DND-41 (cell line): ENCODE measurements around the gene ZNF582.
A peak's percentile ranks its signal among the peaks of the same experiment; 100 is the strongest.
"Not testable (repeated sequence)": the region's sequence is repeated elsewhere in the genome, so short reads cannot be mapped to it uniquely, and the experiment has no call there.

Experiments
- ATAC-seq: fragments of 200-7000 bp; cut with Tn5 transposase; 3 replicates; pipeline ENCODE4 v1.9.1; 2021; ENCODE audit warnings: low read depth; ENCODE audit not compliant: insufficient read depth
- DNase-seq: peaks from one replicate; pipeline ENCODE4 v3.0.0-alpha.2; 2020
- H2AFZ ChIP-seq: 2 replicates; pipeline ENCODE4 v1.6.0; 2012; ENCODE audit warnings: low read depth, low read length
- H3K27ac ChIP-seq: 2 replicates; pipeline ENCODE4 v1.5.1; 2012; ENCODE audit warnings: low read length, inconsistent platforms
- H3K27me3 ChIP-seq: fragments of 200-600 bp; sonication (generic); 2 replicates; pipeline ENCODE4 v1.6.0; 2012; ENCODE audit warnings: low read length, mild to moderate bottlenecking, inconsistent platforms; ENCODE audit not compliant: insufficient read depth, poor library complexity
- H3K36me3 ChIP-seq: 2 replicates; pipeline ENCODE4 v1.5.1; 2012; ENCODE audit warnings: low read length, inconsistent platforms; ENCODE audit not compliant: insufficient read depth
- H3K4me1 ChIP-seq: 2 replicates; pipeline ENCODE4 v1.5.1; 2012; ENCODE audit warnings: mild to moderate bottlenecking, low read length; ENCODE audit not compliant: insufficient read depth
- H3K4me2 ChIP-seq: 2 replicates; pipeline ENCODE4 v1.6.0; 2012; ENCODE audit warnings: mild to moderate bottlenecking, moderate library complexity, low read length, inconsistent platforms; ENCODE audit not compliant: insufficient read depth
- H3K4me3 ChIP-seq, 2 experiments: fragments of 200-600 bp in 1 of 2; shearing (Covaris generic) in 1 of 2; 2 replicates each; pipeline ENCODE4 v1.5.1; 2012 to 2016; ENCODE audit warnings: inconsistent platforms in 2 of 2, low read length in 2 of 2, mild to moderate bottlenecking in 2 of 2, low read depth in 1 of 2, moderate library complexity in 1 of 2
- H3K79me2 ChIP-seq: 2 replicates; pipeline ENCODE4 v1.6.0; 2012; ENCODE audit warnings: low read length, inconsistent platforms; ENCODE audit not compliant: insufficient read depth
- H3K9ac ChIP-seq: 2 replicates; pipeline ENCODE4 v1.6.0; 2012; ENCODE audit warnings: low read depth, mild to moderate bottlenecking, inconsistent platforms, low read length, moderate library complexity
- H3K9me3 ChIP-seq: 2 replicates; pipeline ENCODE4 v1.5.1; 2012; ENCODE audit warnings: low read length, moderate library complexity, mild to moderate bottlenecking, inconsistent platforms; ENCODE audit not compliant: insufficient read depth, severe bottlenecking
- H4K20me1 ChIP-seq: 2 replicates; pipeline ENCODE4 v1.6.0; 2012; ENCODE audit warnings: low read length; ENCODE audit not compliant: insufficient read depth
- EZH2 ChIP-seq: IDR thresholded peaks from 3 replicates; pipeline ENCODE4 v1.6.1; 2012; ENCODE audit warnings: borderline replicate concordance, low read depth, mild to moderate bottlenecking, moderate library complexity, low read length, inconsistent platforms; ENCODE audit not compliant: severe bottlenecking
- TF ChIP-seq, protein P1 (sequence below): IDR thresholded peaks from 2 replicates; pipeline ENCODE4 v1.5.1; 2012; ENCODE audit warnings: borderline replicate concordance, low read length, moderate library complexity, mild to moderate bottlenecking; ENCODE audit not compliant: poor library complexity, severe bottlenecking; ENCODE audit errors: extremely low read depth

ZNF582 gene

DNA sequence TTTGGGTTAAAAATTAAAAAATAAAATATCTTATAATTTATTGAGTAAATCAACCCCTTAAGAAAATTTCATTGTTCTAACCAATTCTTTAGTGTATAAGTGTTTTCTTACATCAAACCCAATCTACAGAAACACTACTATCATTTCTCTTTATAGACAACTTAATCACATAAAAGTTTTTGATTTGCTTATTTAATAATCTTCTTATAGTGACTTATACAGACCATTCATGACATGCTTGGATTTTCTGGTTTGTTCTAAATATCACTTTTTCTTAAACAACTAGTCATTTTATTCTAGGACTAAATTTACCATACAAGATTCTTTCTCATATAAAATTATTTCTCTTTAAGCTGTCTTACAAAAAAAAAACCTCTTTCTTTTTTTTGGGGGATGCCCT, 51.4 kb downstream of the ZNF582 start:
- Histone ChIP-seq H3K9ac (no peak overlapping the region), H3K4me2 (no peak overlapping the region), H3K4me3 (no peak overlapping the region), H3K27me3 (no peaks in the 10 kb centered on the region), H4K20me1 (no peaks in the 10 kb centered on the region), H2AFZ (no peak overlapping the region), H3K36me3 (no peaks in the 10 kb centered on the region), H3K27ac (no peak overlapping the region), H3K79me2 (no peaks in the 10 kb centered on the region), H3K4me1 (no peaks in the 10 kb centered on the region), H3K9me3 (peaks cover 17% of the 10 kb centered on the region)
- TF ChIP-seq, protein P1, sequence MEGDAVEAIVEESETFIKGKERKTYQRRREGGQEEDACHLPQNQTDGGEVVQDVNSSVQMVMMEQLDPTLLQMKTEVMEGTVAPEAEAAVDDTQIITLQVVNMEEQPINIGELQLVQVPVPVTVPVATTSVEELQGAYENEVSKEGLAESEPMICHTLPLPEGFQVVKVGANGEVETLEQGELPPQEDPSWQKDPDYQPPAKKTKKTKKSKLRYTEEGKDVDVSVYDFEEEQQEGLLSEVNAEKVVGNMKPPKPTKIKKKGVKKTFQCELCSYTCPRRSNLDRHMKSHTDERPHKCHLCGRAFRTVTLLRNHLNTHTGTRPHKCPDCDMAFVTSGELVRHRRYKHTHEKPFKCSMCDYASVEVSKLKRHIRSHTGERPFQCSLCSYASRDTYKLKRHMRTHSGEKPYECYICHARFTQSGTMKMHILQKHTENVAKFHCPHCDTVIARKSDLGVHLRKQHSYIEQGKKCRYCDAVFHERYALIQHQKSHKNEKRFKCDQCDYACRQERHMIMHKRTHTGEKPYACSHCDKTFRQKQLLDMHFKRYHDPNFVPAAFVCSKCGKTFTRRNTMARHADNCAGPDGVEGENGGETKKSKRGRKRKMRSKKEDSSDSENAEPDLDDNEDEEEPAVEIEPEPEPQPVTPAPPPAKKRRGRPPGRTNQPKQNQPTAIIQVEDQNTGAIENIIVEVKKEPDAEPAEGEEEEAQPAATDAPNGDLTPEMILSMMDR: no peak
- TF ChIP-seq EZH2: no peak
- DNase-seq (no peak), ATAC-seq (no peak)

DNA sequence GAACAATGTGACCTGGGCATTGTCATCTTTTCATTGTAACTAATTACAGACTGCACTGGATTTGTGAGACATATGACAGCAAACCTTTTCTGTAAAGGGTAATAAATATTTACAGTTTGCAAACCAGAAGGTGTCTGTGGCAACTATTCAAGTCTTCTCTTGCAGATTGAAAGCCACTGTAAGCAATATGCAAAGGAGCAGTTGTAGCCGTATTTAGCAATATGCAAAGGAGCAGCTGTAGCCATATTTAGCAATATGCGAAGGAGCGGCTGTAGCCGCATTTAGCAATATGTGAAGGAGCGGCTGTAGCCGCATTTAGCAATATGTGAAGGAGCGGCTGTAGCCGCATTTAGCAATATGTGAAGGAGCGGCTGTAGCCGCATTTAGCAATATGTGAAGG, 54.3 kb downstream of the ZNF582 start:
- H3K27me3 ChIP-seq, ATAC-seq, H3K36me3 ChIP-seq, H3K4me1 ChIP-seq, H3K27ac ChIP-seq, H4K20me1 ChIP-seq, H3K4me2 ChIP-seq, H3K79me2 ChIP-seq, H2AFZ ChIP-seq, H3K9ac ChIP-seq, DNase-seq, H3K4me3 ChIP-seq: not testable (repeated sequence)
- H3K9me3 ChIP-seq: peaks cover 17% of the 10 kb centered on the region

GRCh38 chr19:56337077-56337476, 56.3 kb downstream of the ZNF582 start:
- H3K36me3 ChIP-seq, H2AFZ ChIP-seq, H4K20me1 ChIP-seq, H3K79me2 ChIP-seq, H3K4me1 ChIP-seq, DNase-seq, ATAC-seq, H3K9ac ChIP-seq, H3K27ac ChIP-seq, H3K4me2 ChIP-seq, H3K27me3 ChIP-seq, H3K4me3 ChIP-seq: not testable (repeated sequence)
- H3K9me3 ChIP-seq: peaks cover 14% of the 10 kb centered on the region

- H3K27ac ChIP-seq, DNase-seq, H3K27me3 ChIP-seq, ATAC-seq, H3K36me3 ChIP-seq, H3K4me1 ChIP-seq, H3K9me3 ChIP-seq, H3K79me2 ChIP-seq, H2AFZ ChIP-seq, H3K4me2 ChIP-seq, H3K4me3 ChIP-seq, H4K20me1 ChIP-seq, H3K9ac ChIP-seq: not testable (repeated sequence)
These were observed 58.0 kb downstream of the ZNF582 start for GRCh38 chr19:56335371-56335770.

DNA sequence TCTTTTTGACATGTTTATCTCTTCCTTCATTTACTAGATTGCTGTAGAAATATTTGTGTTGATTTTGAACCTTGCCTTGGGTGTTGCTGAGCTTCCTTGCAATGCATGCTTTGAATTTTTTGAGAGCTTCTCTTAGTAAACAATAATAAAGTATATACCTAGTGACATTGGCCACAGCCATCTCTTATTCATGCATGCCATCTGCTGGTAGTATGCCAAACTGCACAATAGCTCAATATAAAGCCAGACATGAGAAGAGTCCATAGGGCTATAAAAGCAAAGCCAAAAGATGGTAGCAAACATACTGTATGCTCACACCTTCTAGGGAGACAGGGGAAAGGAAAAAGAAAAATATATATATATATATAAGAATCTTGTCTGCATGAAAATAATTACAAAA, 59.8 kb downstream of the ZNF582 start:
- Histone ChIP-seq H3K4me1 (no peaks in the 10 kb centered on the region), H3K9me3 (peaks cover 5% of the 10 kb centered on the region), H2AFZ (no peak overlapping the region), H3K4me3 (no peak overlapping the region), H3K4me2 (no peak overlapping the region), H4K20me1 (no peaks in the 10 kb centered on the region), H3K27me3 (no peaks in the 10 kb centered on the region), H3K27ac (no peak overlapping the region), H3K79me2 (no peaks in the 10 kb centered on the region), H3K36me3 (no peaks in the 10 kb centered on the region), H3K9ac (no peak overlapping the region)
- DNase-seq (peak; percentile 51), ATAC-seq (peak; percentile 71; the same call in 1 of the 3 replicates)
- TF ChIP-seq, protein P1: peak; percentile 83
- TF ChIP-seq EZH2: no peak
